ENCODE measurements around the gene GART. TPM values are rescaled to one million over a fixed set of nuclear protein-coding genes. Genes with fewer than 3 reads are reported as not detected.

GART gene
- polyA plus RNA-seq, 3 donors: 7.4 to 28.6 (median 26.1) TPM

DNA sequence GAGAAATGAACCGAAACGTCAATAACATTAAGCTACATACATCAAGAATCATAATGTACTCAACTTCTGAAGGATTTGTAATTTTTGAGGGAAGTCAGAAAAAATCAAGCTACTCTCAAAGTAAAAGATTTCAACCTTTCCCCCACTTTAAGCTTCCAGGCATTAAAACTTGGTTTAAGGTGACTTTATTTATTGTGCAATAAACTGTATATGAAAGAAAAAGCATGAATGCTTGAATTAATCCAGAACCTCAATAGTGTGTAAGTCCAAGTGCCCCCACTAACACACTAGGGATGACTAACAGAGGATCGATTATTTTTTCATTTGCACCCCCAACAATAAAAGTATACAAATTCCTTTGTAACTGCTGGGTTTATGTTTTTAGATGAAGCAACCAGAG, 10.9 kb downstream of the GART start:
- no peak overlapping the region for H2AFZ ChIP-seq (ENCODE audit: insufficient read depth, low read depth, low read length, poor library complexity, severe bottlenecking)
- peaks cover under 1% of the 10 kb centered on the region for H3K79me2 ChIP-seq (ENCODE audit: insufficient read depth, low read length)
- Mint-ChIP-seq H3K9me3 (peaks cover 0 to 3% (median 0%) of the 10 kb centered on the region in 7 donors), H3K4me3 (no peak overlapping the region), H3K36me3 (peaks cover 55 to 69% of the 10 kb centered on the region in 2 donors), H3K27ac (peak overlapping the region in 1 of 7 donors; percentile 13), H3K4me1 (peaks cover 14% of the 10 kb centered on the region), H3K27me3 (ENCODE audit: low read depth in 3 of 3) (no peaks in the 10 kb centered on the region)
- H3K27me3 ChIP-seq (ENCODE audit: control insufficient read depth in 2 of 2, insufficient read depth in 2 of 2, low read length in 2 of 2): no peaks in the 10 kb centered on the region
- no peak overlapping the region for H3K4me3 ChIP-seq (replicated peaks in 1 of 3; ENCODE audit: low read depth in 2 of 3, low read length in 3 of 3)
- H4K20me1 ChIP-seq (ENCODE audit: insufficient read depth, low read length): no peaks in the 10 kb centered on the region
- no peak for DNase-seq
- H3K36me3 ChIP-seq (replicated peaks in 1 of 2; ENCODE audit: control insufficient read depth in 1 of 2, insufficient read depth in 2 of 2, low read length in 2 of 2): peaks cover 38 to 81% of the 10 kb centered on the region in 2 donors
- TF ChIP-seq CTCF (IDR thresholded peaks at IDR 0.05): no peak
- no peaks in the 10 kb centered on the region for H3K9me3 ChIP-seq (replicated peaks in 1 of 2; ENCODE audit: control insufficient read depth in 1 of 2, insufficient read depth in 1 of 2, low read length in 2 of 2)
- no peak overlapping the region for H3K4me2 ChIP-seq (replicated peaks; ENCODE audit: extremely low read depth, low read length, poor library complexity, severe bottlenecking)
- peaks cover 12 to 18% of the 10 kb centered on the region in 2 donors for H3K4me1 ChIP-seq (ENCODE audit: control insufficient read depth in 1 of 2, insufficient read depth in 2 of 2, low read length in 2 of 2)
- H3K9ac ChIP-seq (ENCODE audit: insufficient read depth, low read length, poor library complexity, severe bottlenecking): no peak overlapping the region
- no peak overlapping the region for H3K27ac ChIP-seq (ENCODE audit: low read depth in 1 of 2, low read length in 2 of 2)
- no CpG with 5 or more reads among the region's 3 CpGs for WGBS (ENCODE audit: insufficient coverage)
- intact Hi-C loops (cut with micrococcal nuclease): no loop called here

DNA sequence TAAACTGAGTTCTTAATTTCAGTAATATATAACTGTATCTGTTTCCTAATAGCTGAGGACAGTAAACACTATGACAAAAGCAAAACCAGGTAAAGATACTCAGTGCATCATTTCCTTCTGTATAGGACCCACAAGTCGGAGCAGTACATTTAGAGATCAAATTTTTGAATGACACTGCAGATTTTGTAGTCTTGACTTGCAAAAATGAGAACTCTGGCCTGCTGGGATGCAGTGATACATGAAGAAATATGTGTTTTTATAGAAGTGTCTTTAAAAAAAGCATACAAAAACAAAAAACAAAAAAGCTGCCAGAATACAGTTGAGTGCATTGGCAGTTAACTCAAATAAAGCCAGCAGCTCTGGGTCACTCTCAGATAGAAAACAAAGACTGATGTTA, 19.0 kb downstream of the GART start:
- Mint-ChIP-seq H3K9me3 (no peaks in the 10 kb centered on the region), H3K27ac (no peak overlapping the region)

More for the DNA sequence above, 19.0 kb downstream of the GART start:
- peaks cover 13% of the 10 kb centered on the region for H3K4me1 Mint-ChIP-seq
- H2AFZ ChIP-seq (ENCODE audit: insufficient read depth, low read depth, low read length, poor library complexity, severe bottlenecking): no peak overlapping the region
- no peaks in the 10 kb centered on the region for H3K27me3 Mint-ChIP-seq (ENCODE audit: low read depth in 3 of 3)
- peaks cover 34 to 56% of the 10 kb centered on the region in 2 donors for H3K36me3 Mint-ChIP-seq
- H3K4me3 ChIP-seq (replicated peaks in 1 of 3; ENCODE audit: low read depth in 2 of 3, low read length in 3 of 3): no peak overlapping the region
- H3K9ac ChIP-seq (ENCODE audit: insufficient read depth, low read length, poor library complexity, severe bottlenecking): no peak overlapping the region
- H3K4me2 ChIP-seq (replicated peaks; ENCODE audit: extremely low read depth, low read length, poor library complexity, severe bottlenecking): no peak overlapping the region
- H3K4me1 ChIP-seq (ENCODE audit: control insufficient read depth in 1 of 2, insufficient read depth in 2 of 2, low read length in 2 of 2): peaks cover 11% of the 10 kb centered on the region in 2 donors
- no peak overlapping the region for H3K4me3 Mint-ChIP-seq
- no CpG with 5 or more reads among the region's 1 CpG for WGBS (ENCODE audit: insufficient coverage)
- no peak for TF ChIP-seq CTCF (IDR thresholded peaks at IDR 0.05)
- intact Hi-C loops (cut with micrococcal nuclease): no loop called here
- H3K79me2 ChIP-seq (ENCODE audit: insufficient read depth, low read length): no peaks in the 10 kb centered on the region
- no peak for DNase-seq
- H4K20me1 ChIP-seq (ENCODE audit: insufficient read depth, low read length): no peaks in the 10 kb centered on the region
- peaks cover 45 to 53% of the 10 kb centered on the region in 2 donors for H3K36me3 ChIP-seq (replicated peaks in 1 of 2; ENCODE audit: control insufficient read depth in 1 of 2, insufficient read depth in 2 of 2, low read length in 2 of 2)
- no peak overlapping the region for H3K27ac ChIP-seq (ENCODE audit: low read depth in 1 of 2, low read length in 2 of 2)
- no peaks in the 10 kb centered on the region for H3K9me3 ChIP-seq (replicated peaks in 1 of 2; ENCODE audit: control insufficient read depth in 1 of 2, insufficient read depth in 1 of 2, low read length in 2 of 2)
- no peaks in the 10 kb centered on the region for H3K27me3 ChIP-seq (ENCODE audit: control insufficient read depth in 2 of 2, insufficient read depth in 2 of 2, low read length in 2 of 2)
